HG03442 (cell line): ENCODE measurements around the gene SLC25A19.

Experiments
- ATAC-seq: cut with Tn5 transposase; IDR thresholded peaks from one replicate; pipeline ENCODE4 v1.9.1; 2021; ENCODE audit warnings: mild to moderate bottlenecking, moderate library complexity; ENCODE audit not compliant: unreplicated experiment

Gene SLC25A19

GRCh38 chr17:75289115-75289831 is at the start of gene SLC25A19:
Gene SLC25A19 (minus strand): TSS chr17:75289433. CDS start chr17:75286764, 2,669 bp downstream.
- peak; percentile 88 for ATAC-seq

- no peak for ATAC-seq
These were observed 49.1 kb upstream of the SLC25A19 start for GRCh38 chr17:75338335-75338734.

- no peak for ATAC-seq
These were observed 46.1 kb upstream of the SLC25A19 start for GRCh38 chr17:75335315-75335714.

- no peak for ATAC-seq
These were observed 45.5 kb upstream of the SLC25A19 start for GRCh38 chr17:75334723-75335122.

- ATAC-seq = no peak
These were observed 42.4 kb upstream of the SLC25A19 start for GRCh38 chr17:75331671-75332070.

GRCh38 chr17:75327757-75328156 is 38.5 kb upstream of the SLC25A19 start:
- no peak for ATAC-seq

GRCh38 chr17:75326226-75326848 is 37.1 kb upstream of the SLC25A19 start:
- no peak for ATAC-seq

GRCh38 chr17:75325827-75326225 is 36.6 kb upstream of the SLC25A19 start:
- ATAC-seq = no peak

GRCh38 chr17:75325348-75325747 is 36.1 kb upstream of the SLC25A19 start:
- no peak for ATAC-seq

- ATAC-seq = no peak
These were observed 32.3 kb upstream of the SLC25A19 start for GRCh38 chr17:75321506-75321905.

GRCh38 chr17:75319904-75320691 is 30.9 kb upstream of the SLC25A19 start:
- peak; percentile 41 for ATAC-seq

GRCh38 chr17:75318615-75319222 is 29.5 kb upstream of the SLC25A19 start:
- ATAC-seq = no peak

GRCh38 chr17:75318211-75318610 is 29.0 kb upstream of the SLC25A19 start:
- no peak for ATAC-seq

- ATAC-seq = no peak
These were observed 28.4 kb upstream of the SLC25A19 start for GRCh38 chr17:75317671-75318070.

- ATAC-seq = no peak
These were observed 27.0 kb upstream of the SLC25A19 start for GRCh38 chr17:75316253-75316652.

GRCh38 chr17:75315541-75316243 is 26.5 kb upstream of the SLC25A19 start:
- no peak for ATAC-seq

- peak; percentile 53 for ATAC-seq
These were observed 24.8 kb upstream of the SLC25A19 start for GRCh38 chr17:75313941-75314551.

- ATAC-seq = no peak
These were observed 19.7 kb upstream of the SLC25A19 start for GRCh38 chr17:75308732-75309629.
